ENCODE measurements around the gene TRIM59. TPM values are rescaled to one million over a fixed set of nuclear protein-coding genes. Genes with fewer than 3 reads are reported as not detected.

Gene TRIM59
- polyA plus RNA-seq, 1 of the 3 experiments (the other 2 are of a cell fraction): 4.1 TPM

GRCh38 chr3:160399125-160400029 lies 50.2 kb downstream of the TRIM59 start, which contains the start of the genes IFT80 and SMC4:
Gene IFT80, minus strand, starts transcription at chr3:160399225. Its CDS starts 14,625 bp downstream, at chr3:160384600.
Gene SMC4, plus strand, starts transcription at chr3:160399650. Its CDS starts 1,177 bp downstream, at chr3:160400827.
- ChIA-PET CTCF (interaction anchor here (0.7 to 2.2 kb wide), 4 partner anchors 9 to 367 kb away, joined by 4 to 11 read pairs (median 8); no protein-coding TSS in a partner anchor), POLR2A (interaction anchor here (1.2 kb wide), 1 partner anchor 50 kb away, joined by 3 read pairs; the partner anchor contains the start of gene TRIM59)
- peaks cover 10 to 12% of the 10 kb centered on the region in 2 experiments; a peak in 2 of 4 replicates for H3K4me1 ChIP-seq (ENCODE audit: control insufficient read depth in 1 of 2, insufficient read depth in 2 of 2, low read depth in 1 of 2, low read length in 1 of 2)
- no peaks in the 10 kb centered on the region for H3K27me3 ChIP-seq (ENCODE audit: insufficient read depth)
- H3K4me3 ChIP-seq (ENCODE audit: low read depth in 2 of 2, low read length in 1 of 2): peak within 1 kb of the TSS; percentile 79 to 96
- H3K4me2 ChIP-seq: peak within 1 kb of the TSS; percentile 85
- H3K9ac ChIP-seq: peak within 1 kb of the TSS; percentile 99
- peak; percentile 92 for DNase-seq
- under 1% methylated on average over 56 of the region's 63 CpGs for WGBS (ENCODE audit: low lambda C conversion rate)
- no peaks in the 10 kb centered on the region for H3K9me3 ChIP-seq
- H3K9me2 ChIP-seq: no peaks in the 10 kb centered on the region
- H4K20me1 ChIP-seq (ENCODE audit: insufficient read depth): peaks cover 21% of the 10 kb centered on the region; the same call in 1 of the 2 replicates
- peaks cover 4 to 8% of the 10 kb centered on the region in 2 experiments for H3K36me3 ChIP-seq (replicated peaks in 1 of 2; ENCODE audit: control insufficient read depth in 1 of 2, insufficient read depth in 2 of 2, low read length in 1 of 2)
- H2AFZ ChIP-seq (ENCODE audit: low read depth): peak within 1 kb of the TSS; percentile 80
- peaks cover 22% of the 10 kb centered on the region for H3F3A ChIP-seq (replicated peaks; ENCODE audit: insufficient read depth)
- peak within 1 kb of the TSS; percentile 88 to 94 for H3K27ac ChIP-seq (ENCODE audit: low read depth in 2 of 2, low read length in 1 of 2)
- peaks cover 92% of the 10 kb centered on the region for H3K79me2 ChIP-seq (ENCODE audit: insufficient read depth)
- TF ChIP-seq, protein P1, sequence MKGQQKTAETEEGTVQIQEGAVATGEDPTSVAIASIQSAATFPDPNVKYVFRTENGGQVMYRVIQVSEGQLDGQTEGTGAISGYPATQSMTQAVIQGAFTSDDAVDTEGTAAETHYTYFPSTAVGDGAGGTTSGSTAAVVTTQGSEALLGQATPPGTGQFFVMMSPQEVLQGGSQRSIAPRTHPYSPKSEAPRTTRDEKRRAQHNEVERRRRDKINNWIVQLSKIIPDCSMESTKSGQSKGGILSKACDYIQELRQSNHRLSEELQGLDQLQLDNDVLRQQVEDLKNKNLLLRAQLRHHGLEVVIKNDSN (IDR thresholded peaks at IDR 0.05; ENCODE audit: borderline replicate concordance, low read depth): no peak
- TF ChIP-seq TAF1 (IDR thresholded peaks at IDR 0.05; ENCODE audit: borderline replicate concordance, low read depth, low read length): peak; percentile 85; the same call in 1 of the 2 replicates
- no peak for TF ChIP-seq RFX5 (IDR thresholded peaks at IDR 0.05; ENCODE audit: low read length)
- peak; percentile 94 for TF ChIP-seq FOXM1 (IDR thresholded peaks at IDR 0.05; ENCODE audit: low read depth)
- TF ChIP-seq FOXJ3 (CRISPR knock-in tag; IDR thresholded peaks at IDR 0.05): no peak
- TF ChIP-seq EZH2phosphoT487 (IDR thresholded peaks at IDR 0.05; ENCODE audit: borderline replicate concordance, low read depth): no peak
- peak; percentile 43 for TF ChIP-seq GATA2 (CRISPR knock-in tag; IDR thresholded peaks at IDR 0.05)
- TF ChIP-seq NRF1 (IDR thresholded peaks at IDR 0.05; ENCODE audit: low read depth, low read length): peak; percentile 85
- TF ChIP-seq RAD21 (IDR thresholded peaks at IDR 0.05; ENCODE audit: low read length): no peak
- TF ChIP-seq TEAD4 (IDR thresholded peaks at IDR 0.05; ENCODE audit: borderline replicate concordance, insufficient read depth): no peak
- TF ChIP-seq, protein P2, sequence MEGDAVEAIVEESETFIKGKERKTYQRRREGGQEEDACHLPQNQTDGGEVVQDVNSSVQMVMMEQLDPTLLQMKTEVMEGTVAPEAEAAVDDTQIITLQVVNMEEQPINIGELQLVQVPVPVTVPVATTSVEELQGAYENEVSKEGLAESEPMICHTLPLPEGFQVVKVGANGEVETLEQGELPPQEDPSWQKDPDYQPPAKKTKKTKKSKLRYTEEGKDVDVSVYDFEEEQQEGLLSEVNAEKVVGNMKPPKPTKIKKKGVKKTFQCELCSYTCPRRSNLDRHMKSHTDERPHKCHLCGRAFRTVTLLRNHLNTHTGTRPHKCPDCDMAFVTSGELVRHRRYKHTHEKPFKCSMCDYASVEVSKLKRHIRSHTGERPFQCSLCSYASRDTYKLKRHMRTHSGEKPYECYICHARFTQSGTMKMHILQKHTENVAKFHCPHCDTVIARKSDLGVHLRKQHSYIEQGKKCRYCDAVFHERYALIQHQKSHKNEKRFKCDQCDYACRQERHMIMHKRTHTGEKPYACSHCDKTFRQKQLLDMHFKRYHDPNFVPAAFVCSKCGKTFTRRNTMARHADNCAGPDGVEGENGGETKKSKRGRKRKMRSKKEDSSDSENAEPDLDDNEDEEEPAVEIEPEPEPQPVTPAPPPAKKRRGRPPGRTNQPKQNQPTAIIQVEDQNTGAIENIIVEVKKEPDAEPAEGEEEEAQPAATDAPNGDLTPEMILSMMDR (IDR thresholded peaks at IDR 0.05): no peak
- TF ChIP-seq, protein P3, sequence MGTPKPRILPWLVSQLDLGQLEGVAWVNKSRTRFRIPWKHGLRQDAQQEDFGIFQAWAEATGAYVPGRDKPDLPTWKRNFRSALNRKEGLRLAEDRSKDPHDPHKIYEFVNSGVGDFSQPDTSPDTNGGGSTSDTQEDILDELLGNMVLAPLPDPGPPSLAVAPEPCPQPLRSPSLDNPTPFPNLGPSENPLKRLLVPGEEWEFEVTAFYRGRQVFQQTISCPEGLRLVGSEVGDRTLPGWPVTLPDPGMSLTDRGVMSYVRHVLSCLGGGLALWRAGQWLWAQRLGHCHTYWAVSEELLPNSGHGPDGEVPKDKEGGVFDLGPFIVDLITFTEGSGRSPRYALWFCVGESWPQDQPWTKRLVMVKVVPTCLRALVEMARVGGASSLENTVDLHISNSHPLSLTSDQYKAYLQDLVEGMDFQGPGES (IDR thresholded peaks at IDR 0.05; ENCODE audit: low read depth, low read length): no peak
- TF ChIP-seq NFIC (IDR thresholded peaks at IDR 0.05; ENCODE audit: borderline replicate concordance): no peak; the same call in 1 of the 2 replicates
- TF ChIP-seq SIN3A (IDR thresholded peaks at IDR 0.05; ENCODE audit: borderline replicate concordance, low read depth, low read length): peak; percentile 96
- TF ChIP-seq, protein P4, sequence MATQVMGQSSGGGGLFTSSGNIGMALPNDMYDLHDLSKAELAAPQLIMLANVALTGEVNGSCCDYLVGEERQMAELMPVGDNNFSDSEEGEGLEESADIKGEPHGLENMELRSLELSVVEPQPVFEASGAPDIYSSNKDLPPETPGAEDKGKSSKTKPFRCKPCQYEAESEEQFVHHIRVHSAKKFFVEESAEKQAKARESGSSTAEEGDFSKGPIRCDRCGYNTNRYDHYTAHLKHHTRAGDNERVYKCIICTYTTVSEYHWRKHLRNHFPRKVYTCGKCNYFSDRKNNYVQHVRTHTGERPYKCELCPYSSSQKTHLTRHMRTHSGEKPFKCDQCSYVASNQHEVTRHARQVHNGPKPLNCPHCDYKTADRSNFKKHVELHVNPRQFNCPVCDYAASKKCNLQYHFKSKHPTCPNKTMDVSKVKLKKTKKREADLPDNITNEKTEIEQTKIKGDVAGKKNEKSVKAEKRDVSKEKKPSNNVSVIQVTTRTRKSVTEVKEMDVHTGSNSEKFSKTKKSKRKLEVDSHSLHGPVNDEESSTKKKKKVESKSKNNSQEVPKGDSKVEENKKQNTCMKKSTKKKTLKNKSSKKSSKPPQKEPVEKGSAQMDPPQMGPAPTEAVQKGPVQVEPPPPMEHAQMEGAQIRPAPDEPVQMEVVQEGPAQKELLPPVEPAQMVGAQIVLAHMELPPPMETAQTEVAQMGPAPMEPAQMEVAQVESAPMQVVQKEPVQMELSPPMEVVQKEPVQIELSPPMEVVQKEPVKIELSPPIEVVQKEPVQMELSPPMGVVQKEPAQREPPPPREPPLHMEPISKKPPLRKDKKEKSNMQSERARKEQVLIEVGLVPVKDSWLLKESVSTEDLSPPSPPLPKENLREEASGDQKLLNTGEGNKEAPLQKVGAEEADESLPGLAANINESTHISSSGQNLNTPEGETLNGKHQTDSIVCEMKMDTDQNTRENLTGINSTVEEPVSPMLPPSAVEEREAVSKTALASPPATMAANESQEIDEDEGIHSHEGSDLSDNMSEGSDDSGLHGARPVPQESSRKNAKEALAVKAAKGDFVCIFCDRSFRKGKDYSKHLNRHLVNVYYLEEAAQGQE (IDR thresholded peaks at IDR 0.05; ENCODE audit: low read depth, low read length): no peak
- peak; percentile 87 for TF ChIP-seq MXI1 (IDR thresholded peaks at IDR 0.05; ENCODE audit: low read depth, low read length)
- TF ChIP-seq GABPA (IDR thresholded peaks at IDR 0.05; ENCODE audit: low read depth): peak; percentile 62
- TF ChIP-seq ELF1 (IDR thresholded peaks at IDR 0.05): peak; percentile 39
- TF ChIP-seq USF2 (IDR thresholded peaks at IDR 0.05; ENCODE audit: borderline replicate concordance, low read depth, low read length): no peak
- peak; percentile 85 for TF ChIP-seq POLR2AphosphoS5 (IDR thresholded peaks at IDR 0.05; ENCODE audit: low read depth, low read length)
- TF ChIP-seq TCF12 (IDR thresholded peaks at IDR 0.05): no peak
- peak; percentile 99 for TF ChIP-seq CHD2 (IDR thresholded peaks at IDR 0.05; ENCODE audit: low read length, partially characterized antibody)
- TF ChIP-seq, protein P5, sequence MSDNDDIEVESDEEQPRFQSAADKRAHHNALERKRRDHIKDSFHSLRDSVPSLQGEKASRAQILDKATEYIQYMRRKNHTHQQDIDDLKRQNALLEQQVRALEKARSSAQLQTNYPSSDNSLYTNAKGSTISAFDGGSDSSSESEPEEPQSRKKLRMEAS (IDR thresholded peaks at IDR 0.05; ENCODE audit: low read depth): peak; percentile 37; the same call in 1 of the 2 replicates
- TF ChIP-seq JUND (IDR thresholded peaks at IDR 0.05): no peak
